Measurements from ENCODE around the gene ARFIP1.

DNA sequence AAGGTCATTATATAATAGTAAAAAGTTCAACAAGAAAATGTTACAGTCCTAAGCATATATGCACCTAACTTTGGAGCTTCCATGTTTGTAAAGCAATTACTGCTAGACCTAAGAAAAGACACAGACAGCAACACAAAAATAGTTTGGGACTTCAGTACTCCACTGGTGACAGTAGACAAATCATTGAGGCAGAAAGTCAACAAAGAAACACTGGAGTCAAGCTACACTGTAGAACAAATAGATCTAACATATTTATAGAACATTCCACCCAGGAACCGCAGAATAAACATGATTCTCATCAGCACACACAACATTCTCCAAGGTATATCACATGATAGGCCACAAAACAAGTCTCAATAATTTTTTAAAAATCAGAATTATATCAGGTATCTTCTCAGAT lies 42.6 kb downstream of the ARFIP1 start:
- TF ChIP-seq CTCF (conservative IDR thresholded peaks at IDR 0.05), result no peak
- no peak for TF ChIP-seq ZFX (IDR thresholded peaks at IDR 0.05)

All from C4-2B (cell line).